GM21619 (cell line): ENCODE measurements around the gene FOXC1.

Experiments used
- ATAC-seq: cut with Tn5 transposase; IDR thresholded peaks from one replicate; pipeline ENCODE4 v1.9.1; 2021; ENCODE audit not compliant: unreplicated experiment

FOXC1 gene

DNA sequence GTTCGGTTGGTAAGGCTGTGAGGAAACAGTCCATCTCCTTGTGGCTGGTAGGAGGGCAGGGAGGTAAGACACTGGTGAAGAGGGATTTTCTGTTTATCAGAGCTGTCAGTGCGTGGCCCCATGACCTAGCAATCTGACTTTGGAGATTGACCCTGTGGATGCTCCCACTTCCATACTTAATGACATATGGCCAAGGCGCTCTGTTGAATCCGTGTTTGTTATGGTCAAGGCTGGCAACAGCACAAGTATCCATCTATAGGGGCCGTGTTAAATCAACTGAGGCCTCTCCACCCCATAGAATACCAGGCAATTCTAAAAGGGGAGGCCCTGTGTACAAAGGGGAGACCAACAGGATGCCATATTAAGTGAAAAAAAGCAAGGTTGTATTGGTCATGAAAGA, 25.6 kb upstream of the FOXC1 start:
- ATAC-seq: no peak

GRCh38 chr6:1584996-1585668, 24.6 kb upstream of the FOXC1 start:
- ATAC-seq: no peak

GRCh38 chr6:1585669-1586049, 24.1 kb upstream of the FOXC1 start:
- ATAC-seq: no peak

DNA sequence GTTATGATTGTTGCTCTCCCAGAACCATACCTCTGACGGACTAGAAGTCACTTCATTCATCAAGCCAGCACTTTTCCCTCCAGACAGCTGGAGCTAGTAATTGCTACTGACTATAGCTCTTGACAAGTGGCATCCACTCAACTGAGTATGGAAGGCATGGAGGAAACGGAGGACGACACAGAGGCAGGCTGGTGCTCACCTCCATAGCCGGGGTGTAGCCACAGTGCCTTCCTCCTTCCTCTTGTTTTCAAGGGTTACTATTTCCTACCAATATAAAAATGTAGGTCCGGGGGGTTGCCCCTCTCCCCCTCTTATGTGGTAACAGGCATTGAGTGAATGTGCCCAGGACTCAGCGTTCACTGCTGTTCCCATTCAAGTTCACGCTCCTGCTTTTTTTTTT, 23.5 kb upstream of the FOXC1 start:
- no peak for ATAC-seq

GRCh38 chr6:1586861-1587450, 22.8 kb upstream of the FOXC1 start:
- no peak for ATAC-seq

GRCh38 chr6:1587546-1587945, 22.2 kb upstream of the FOXC1 start:
- no peak for ATAC-seq

GRCh38 chr6:1587977-1588376, 21.7 kb upstream of the FOXC1 start:
- ATAC-seq: no peak

DNA sequence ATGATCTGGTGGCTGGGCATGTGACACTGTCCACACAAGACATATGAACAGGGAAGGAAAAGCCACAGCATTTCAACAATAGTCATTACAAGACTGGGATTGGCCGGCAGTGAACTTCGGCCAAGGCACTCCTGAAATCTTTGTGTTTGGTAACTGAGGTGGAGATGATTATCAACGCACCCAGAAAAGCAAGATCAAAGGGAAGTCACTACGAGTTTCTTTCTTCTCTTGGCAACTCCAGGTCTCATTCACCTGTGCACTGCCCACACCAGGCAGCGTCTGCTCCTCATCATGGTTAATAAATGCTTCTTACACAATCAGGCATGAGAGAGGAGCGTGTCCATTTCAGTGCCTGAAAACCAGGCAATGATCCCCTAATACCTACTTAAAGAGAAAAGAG, 20.5 kb upstream of the FOXC1 start:
- ATAC-seq: no peak

DNA sequence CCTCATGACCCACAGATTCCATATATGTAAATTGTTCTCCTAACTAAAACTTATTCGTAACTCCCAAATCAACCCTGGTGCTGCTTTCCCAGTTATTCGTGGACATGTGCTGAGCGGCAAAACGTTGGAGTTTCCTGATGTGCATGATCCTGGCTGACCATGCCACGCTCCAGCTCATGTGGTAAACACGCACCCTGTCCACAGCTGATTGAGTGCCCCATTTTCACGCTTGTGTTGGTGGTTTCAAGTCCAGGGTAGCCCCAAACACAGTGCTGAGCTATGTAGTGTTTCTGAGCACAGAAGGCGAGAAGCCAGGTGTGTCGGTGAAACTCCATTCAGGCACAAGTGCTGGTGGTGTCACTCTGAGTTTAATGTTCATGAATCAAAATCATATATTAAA, 19.1 kb upstream of the FOXC1 start:
- ATAC-seq: no peak

GRCh38 chr6:1591243-1591642, 18.5 kb upstream of the FOXC1 start:
- ATAC-seq: no peak

- ATAC-seq: no peak
These were observed 17.8 kb upstream of the FOXC1 start for GRCh38 chr6:1591926-1592325.

DNA sequence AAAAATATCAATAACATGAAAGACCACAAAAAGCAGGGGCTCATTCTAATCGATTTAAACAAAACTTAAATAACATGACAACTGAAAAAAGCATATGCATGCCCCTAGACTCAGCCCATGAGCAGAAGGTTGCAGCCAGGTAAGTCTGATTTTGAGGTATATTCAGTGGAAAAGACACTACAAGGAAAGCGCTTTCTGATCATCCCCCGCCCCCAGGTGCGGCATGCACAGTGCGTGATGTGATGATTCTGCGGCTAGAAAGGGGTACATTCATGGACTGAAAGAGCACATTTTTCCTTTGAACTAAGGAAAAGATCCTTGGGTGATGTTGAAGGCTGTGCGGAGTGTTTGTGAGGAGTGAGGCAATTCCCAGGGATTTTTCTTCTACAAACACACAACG, 16.9 kb upstream of the FOXC1 start:
- ATAC-seq: no peak

DNA sequence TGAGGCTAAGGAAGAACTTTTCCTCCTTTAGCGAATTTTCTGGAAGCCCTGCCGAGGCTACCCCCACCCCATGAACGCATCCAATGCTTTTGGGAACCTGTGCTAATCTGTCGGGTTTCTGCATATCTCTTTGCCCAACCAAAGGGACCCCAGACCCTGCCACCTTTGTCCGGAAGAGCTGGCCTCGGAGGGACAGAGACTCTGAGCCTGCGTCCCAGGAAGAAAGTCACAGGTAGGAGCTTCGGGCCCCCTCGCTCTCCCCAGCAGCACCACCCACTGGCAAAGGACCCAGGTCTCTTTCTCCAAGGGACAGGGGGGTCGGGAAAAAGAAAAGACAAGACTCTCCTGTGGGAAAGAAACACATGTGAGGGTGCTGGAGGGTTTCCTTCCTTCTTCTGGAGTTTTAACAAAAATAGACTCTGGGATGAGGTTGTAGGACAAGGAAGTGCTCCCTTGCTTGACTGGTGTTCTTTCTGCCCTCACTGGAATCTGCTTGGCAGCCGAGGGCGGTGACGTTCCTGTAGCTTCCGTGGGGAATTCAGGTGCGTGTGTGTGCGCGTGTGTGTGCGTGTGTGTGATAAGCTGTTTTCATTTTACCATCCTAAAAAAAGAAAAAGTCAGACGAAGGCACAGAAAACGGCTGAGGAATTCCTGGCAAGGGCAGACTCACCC, 16.3 kb upstream of the FOXC1 start:
- no peak for ATAC-seq

DNA sequence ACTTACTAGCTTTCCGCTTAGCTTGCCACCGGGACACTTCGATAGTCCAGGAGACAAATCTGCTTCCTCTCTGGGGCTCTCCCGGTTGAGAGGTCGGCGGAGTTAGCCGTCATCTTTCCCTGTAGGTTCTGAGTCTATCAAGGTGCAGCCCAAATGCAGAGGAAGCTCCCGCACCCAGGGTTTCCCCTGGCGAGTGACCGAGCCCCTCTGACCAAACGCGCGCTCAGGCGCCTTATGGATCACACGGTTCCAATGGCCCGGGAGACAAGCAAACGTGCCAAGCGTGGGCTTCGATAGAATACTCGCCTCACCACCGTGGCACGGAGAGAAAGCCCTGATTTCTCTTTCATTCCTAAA, 15.8 kb upstream of the FOXC1 start:
- no peak for ATAC-seq

DNA sequence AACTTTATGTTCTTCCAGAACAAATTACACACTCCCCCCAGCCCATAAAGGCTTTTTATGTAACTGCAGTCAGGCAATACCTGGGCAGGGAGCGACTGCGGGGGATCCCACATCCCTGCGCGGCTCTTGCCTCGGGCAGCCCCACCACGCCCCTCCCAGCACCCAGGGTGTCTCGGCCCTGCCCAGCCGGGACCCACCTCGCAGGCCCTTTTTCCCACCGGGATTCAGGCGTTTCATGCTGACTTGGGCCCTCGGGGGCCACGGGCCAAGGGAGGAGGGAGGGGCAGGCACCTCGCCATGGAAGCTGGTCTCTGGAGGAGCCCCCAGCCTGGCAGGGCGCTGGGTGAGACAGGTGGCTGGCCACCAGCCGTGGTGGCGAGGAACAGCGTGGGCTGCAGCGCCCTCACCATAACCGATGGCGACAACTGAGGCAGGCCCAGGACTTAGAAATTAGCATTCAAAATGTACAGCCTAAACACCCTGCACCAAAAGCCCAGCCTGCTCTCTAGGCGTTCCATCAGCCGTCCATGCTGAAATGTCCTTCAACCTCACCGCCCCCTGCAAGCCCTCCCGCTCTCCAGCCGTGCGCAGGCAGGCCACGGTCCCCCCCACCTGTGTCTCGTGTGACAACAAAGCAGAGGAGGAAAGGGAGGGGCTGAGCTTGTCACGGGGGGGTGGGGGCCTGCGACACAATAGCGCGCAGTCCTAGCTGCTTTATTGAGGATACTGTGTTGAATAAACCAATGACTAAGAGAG, 15.1 kb upstream of the FOXC1 start:
- no peak for ATAC-seq

GRCh38 chr6:1595271-1596087, 14.2 kb upstream of the FOXC1 start:
- ATAC-seq: no peak

GRCh38 chr6:1596088-1596852, 13.4 kb upstream of the FOXC1 start:
- ATAC-seq: no peak

DNA sequence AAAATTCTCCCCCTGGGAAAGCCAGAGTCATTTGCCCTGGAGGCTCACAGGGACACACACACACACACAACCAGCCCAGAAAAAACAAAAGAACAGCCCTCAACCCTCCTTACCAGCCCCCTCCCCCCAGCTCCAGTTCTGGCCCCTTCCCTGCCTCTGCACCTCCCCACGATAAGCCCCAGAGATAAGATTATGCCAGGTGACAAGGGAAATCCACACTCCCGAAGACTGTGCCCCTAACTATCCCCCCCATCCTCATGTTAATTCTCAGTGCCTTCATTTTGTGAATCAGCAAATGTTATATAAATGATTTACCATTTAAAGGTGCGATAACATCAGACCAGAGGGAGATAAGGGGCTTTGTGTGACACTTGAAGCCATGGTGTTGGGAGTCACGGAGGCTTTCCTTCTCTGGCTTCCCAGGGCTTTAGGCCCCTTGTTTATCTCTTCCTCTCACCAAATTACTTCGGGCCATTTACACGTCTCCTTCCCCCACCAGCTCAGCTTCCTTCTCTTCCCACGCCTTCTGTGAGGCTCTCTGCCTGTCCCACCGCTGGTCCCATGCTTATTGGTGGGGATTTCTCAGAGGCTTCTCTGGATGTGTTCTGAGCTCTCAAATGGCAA, 12.5 kb upstream of the FOXC1 start:
- ATAC-seq: no peak

- ATAC-seq: no peak
These were observed 11.8 kb upstream of the FOXC1 start for GRCh38 chr6:1597924-1598323.

GRCh38 chr6:1598433-1598832, 11.3 kb upstream of the FOXC1 start:
- no peak for ATAC-seq
